H9 (cell line): ENCODE data around the gene ARHGAP22. TPM values are rescaled to one million over a fixed set of nuclear protein-coding genes. Genes with fewer than 3 reads are reported as not detected.

Experiments
- DNase-seq: peaks from one replicate; pipeline ENCODE4 v3.0.0-alpha.2; 2017
- H2AFZ ChIP-seq: one replicate; pipeline ENCODE4 v1.6.1; 2013; ENCODE audit warnings: mild to moderate bottlenecking, low read length, control low read depth, moderate library complexity
- H2AK5ac ChIP-seq: 2 replicates; pipeline ENCODE4 v1.6.1; 2013; ENCODE audit warnings: low read length, control low read depth, mixed read lengths; ENCODE audit not compliant: insufficient read length
- H2BK120ac ChIP-seq: one replicate; pipeline ENCODE4 v1.6.1; 2013; ENCODE audit warnings: low read depth, mild to moderate bottlenecking, low read length, control low read depth, inconsistent platforms; ENCODE audit not compliant: poor library complexity, severe bottlenecking
- H2BK12ac ChIP-seq: 2 replicates; pipeline ENCODE4 v1.6.1; 2013; ENCODE audit warnings: low read length, control low read depth, mixed read lengths, low read depth; ENCODE audit not compliant: insufficient read length
- H2BK15ac ChIP-seq: 2 replicates; pipeline ENCODE4 v1.6.1; 2013; ENCODE audit warnings: low read depth, low read length, control low read depth
- H2BK20ac ChIP-seq: one replicate; pipeline ENCODE4 v1.6.1; 2013; ENCODE audit warnings: low read depth, mild to moderate bottlenecking, low read length, control low read depth, inconsistent platforms; ENCODE audit not compliant: poor library complexity, severe bottlenecking
- H2BK5ac ChIP-seq: 2 replicates; pipeline ENCODE4 v1.6.1; 2013; ENCODE audit warnings: low read length, control low read depth, mixed read lengths; ENCODE audit not compliant: insufficient read length
- H3K14ac ChIP-seq: 2 replicates; pipeline ENCODE4 v1.6.1; 2013; ENCODE audit warnings: low read length, control low read depth; ENCODE audit not compliant: insufficient read depth
- H3K18ac ChIP-seq: 2 replicates; pipeline ENCODE4 v1.6.1; 2013; ENCODE audit warnings: low read depth, mild to moderate bottlenecking, mixed read lengths, low read length, control low read depth; ENCODE audit not compliant: insufficient read length
- H3K23ac ChIP-seq: 2 replicates; pipeline ENCODE4 v1.6.1; 2013; ENCODE audit warnings: low read length, control low read depth, mixed read lengths, low read depth; ENCODE audit not compliant: insufficient read length
- H3K23me2 ChIP-seq: 2 replicates; pipeline ENCODE4 v1.6.1; 2013; ENCODE audit warnings: low read depth, mild to moderate bottlenecking, mixed read lengths, low read length, control low read depth; ENCODE audit not compliant: insufficient read length, poor library complexity, severe bottlenecking
- H3K27ac ChIP-seq: 2 replicates; pipeline ENCODE4 v1.5.1; 2013; ENCODE audit warnings: low read length, control low read depth, mixed read lengths, low read depth; ENCODE audit not compliant: insufficient read length
- H3K27me3 ChIP-seq: 2 replicates; pipeline ENCODE4 v1.6.1; 2013; ENCODE audit warnings: low read length, control low read depth, inconsistent platforms; ENCODE audit not compliant: insufficient read depth
- H3K4ac ChIP-seq: 2 replicates; pipeline ENCODE4 v1.6.1; 2013; ENCODE audit warnings: low read depth, mild to moderate bottlenecking, control low read depth, inconsistent platforms, low read length, moderate library complexity
- H3K4me1 ChIP-seq: 2 replicates; pipeline ENCODE4 v1.6.1; 2013; ENCODE audit warnings: low read length, control low read depth, inconsistent platforms; ENCODE audit not compliant: insufficient read depth
- H3K4me2 ChIP-seq: 2 replicates; pipeline ENCODE4 v1.6.1; 2013; ENCODE audit warnings: low read length, control low read depth, mixed read lengths; ENCODE audit not compliant: insufficient read length, insufficient read depth
- H3K56ac ChIP-seq: 2 replicates; pipeline ENCODE4 v1.6.1; 2013; ENCODE audit warnings: low read depth, mild to moderate bottlenecking, mixed read lengths, low read length, control low read depth; ENCODE audit not compliant: insufficient read length
- H3K79me1 ChIP-seq: 2 replicates; pipeline ENCODE4 v1.6.1; 2013; ENCODE audit warnings: low read depth, mild to moderate bottlenecking, moderate library complexity, low read length, control low read depth, inconsistent platforms; ENCODE audit not compliant: insufficient read depth, poor library complexity, severe bottlenecking
- H3K79me2 ChIP-seq: 2 replicates; pipeline ENCODE4 v1.6.1; 2013; ENCODE audit warnings: low read length, control low read depth, inconsistent platforms; ENCODE audit not compliant: insufficient read depth
- H3K9ac ChIP-seq: 2 replicates; pipeline ENCODE4 v1.6.1; 2013; ENCODE audit warnings: low read length, control low read depth, mixed read lengths; ENCODE audit not compliant: insufficient read length; ENCODE audit errors: extremely low read depth
- H3K9me3 ChIP-seq: one replicate; pipeline ENCODE4 v1.6.1; 2013; ENCODE audit warnings: low read depth, low read length, inconsistent platforms; ENCODE audit not compliant: control insufficient read depth
- H3T11ph ChIP-seq: one replicate; pipeline ENCODE4 v1.6.1; 2013; ENCODE audit warnings: mild to moderate bottlenecking, low read length, control low read depth, inconsistent platforms
- H4K20me1 ChIP-seq: one replicate; pipeline ENCODE4 v1.6.1; 2013; ENCODE audit not compliant: control insufficient read depth, insufficient read length, insufficient read depth
- H4K5ac ChIP-seq: 2 replicates; pipeline ENCODE4 v1.6.1; 2013; ENCODE audit warnings: low read depth, mild to moderate bottlenecking, mixed read lengths, low read length, control low read depth; ENCODE audit not compliant: insufficient read length
- H4K8ac ChIP-seq: replicated peaks from 2 replicates; pipeline ENCODE4 v1.6.1; 2013; ENCODE audit warnings: low read length, control low read depth, mixed read lengths, low read depth; ENCODE audit not compliant: insufficient read length
- H4K91ac ChIP-seq: 2 replicates; pipeline ENCODE4 v1.6.1; 2013; ENCODE audit warnings: low read depth, mild to moderate bottlenecking, moderate library complexity, mixed read lengths, low read length, control low read depth; ENCODE audit not compliant: insufficient read length
- H3K27ac Mint-ChIP-seq, 3 experiments: 2 replicates in 2 of 3; 3 replicates in 1 of 3; pipeline ENCODE4 v1.8.0; 2020 to 2021; ENCODE audit warnings: mixed read lengths in 3 of 3, mild to moderate bottlenecking in 1 of 3, moderate library complexity in 1 of 3
- H3K27me3 Mint-ChIP-seq: 2 replicates; pipeline ENCODE4 v1.8.0; 2021; ENCODE audit warnings: low read depth, mild to moderate bottlenecking, moderate library complexity, mixed read lengths
- H3K36me3 Mint-ChIP-seq, 3 experiments: 2 replicates in 2 of 3; 3 replicates in 1 of 3; pipeline ENCODE4 v1.8.0; 2020 to 2021; ENCODE audit warnings: low read depth in 3 of 3, mixed read lengths in 3 of 3; ENCODE audit not compliant: insufficient read depth in 1 of 3
- H3K4me1 Mint-ChIP-seq, 2 experiments: 2 replicates each; pipeline ENCODE4 v1.8.0; 2020; ENCODE audit warnings: mixed read lengths in 2 of 2
- H3K4me3 Mint-ChIP-seq, 2 experiments: 2 replicates in 1 of 2; 3 replicates in 1 of 2; pipeline ENCODE4 v1.8.0; 2020 to 2021; ENCODE audit warnings: mild to moderate bottlenecking in 2 of 2, mixed read lengths in 2 of 2, moderate library complexity in 1 of 2
- H3K9me3 Mint-ChIP-seq, 2 experiments: 2 replicates in 1 of 2; 3 replicates in 1 of 2; pipeline ENCODE4 v1.8.0; 2020; ENCODE audit warnings: mild to moderate bottlenecking in 2 of 2, mixed read lengths in 2 of 2, moderate library complexity in 1 of 2
- WGBS: extraction: QIAGEN DNeasy Blood & Tissue Kit; methylation state at CpG from one replicate; pipeline ENCODE4 v1.1.7; 2013; ENCODE audit warnings: missing lambda C conversion rate, low lambda C conversion rate, mixed read lengths; ENCODE audit not compliant: insufficient read length; ENCODE audit errors: extremely low coverage; 5-methylcytosine and 5-hydroxymethylcytosine counted together
- total RNA-seq: library from RNA; stranded (reverse); gene quantifications from 2 replicates; pipeline ENCODE4 v1.2.1, GENCODE V29; 2021
- TF ChIP-seq, protein P1 (sequence below): fragments of 200-600 bp; sonication (generic); conservative IDR thresholded peaks from 3 replicates; pipeline ENCODE4 v1.8.0; 2021; ENCODE audit warnings: antibody characterized with exemption, mild to moderate bottlenecking

Gene ARHGAP22
- total RNA-seq, 1 experiment from 2014 or later: 7.4 TPM

DNA sequence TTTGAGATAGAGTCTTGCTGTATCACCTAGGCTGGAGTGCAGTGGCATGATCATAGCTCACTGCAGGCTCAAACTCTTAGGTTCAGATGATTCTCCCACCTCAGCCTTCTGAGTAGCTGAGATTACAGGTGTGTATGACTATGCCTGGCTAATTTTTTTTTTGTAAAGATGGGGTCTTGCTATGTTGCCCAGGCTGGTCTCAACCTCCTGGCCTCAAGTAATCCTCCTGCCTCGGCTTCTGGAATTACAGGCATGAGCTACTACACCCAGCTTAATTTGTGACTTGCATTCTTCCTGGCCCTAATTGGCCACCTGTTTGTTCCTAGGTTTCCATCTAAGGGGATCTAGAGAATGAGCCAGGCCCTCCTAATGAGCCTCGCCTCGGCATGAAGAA lies 9.3 kb downstream of the ARHGAP22 start:
- H4K91ac ChIP-seq: no peak overlapping the region
- no peak overlapping the region for H2BK120ac ChIP-seq
- H3K36me3 Mint-ChIP-seq: no peaks in the 10 kb centered on the region

More for the DNA sequence above, 9.3 kb downstream of the ARHGAP22 start:
- Histone ChIP-seq H3K56ac (no peak overlapping the region), H2BK12ac (no peak overlapping the region), H3K79me2 (no peaks in the 10 kb centered on the region), H4K20me1 (no peaks in the 10 kb centered on the region), H4K8ac (no peak overlapping the region), H3K9ac (no peak overlapping the region), H3K27ac (no peak overlapping the region), H3K4me2 (no peak overlapping the region), H3K79me1 (no peaks in the 10 kb centered on the region), H2BK15ac (no peak overlapping the region), H3K9me3 (no peaks in the 10 kb centered on the region), H3K18ac (no peak overlapping the region), H3K23me2 (no peaks in the 10 kb centered on the region), H3K14ac (no peak overlapping the region), H2BK20ac (no peak overlapping the region), H3K27me3 (no peaks in the 10 kb centered on the region), H4K5ac (no peak overlapping the region), H3K4me1 (peaks cover 3% of the 10 kb centered on the region; the same call in 1 of the 2 replicates), H2AK5ac (no peak overlapping the region), H2AFZ (no peak overlapping the region), H3K4ac (no peak overlapping the region), H2BK5ac (no peak overlapping the region), H3T11ph (no peak overlapping the region), H3K23ac (no peak overlapping the region)
- Mint-ChIP-seq H3K9me3 (no peaks in the 10 kb centered on the region), H3K4me3 (no peak overlapping the region), H3K27ac (no peak overlapping the region), H3K27me3 (peaks cover 68% of the 10 kb centered on the region), H3K4me1 (peaks cover 23 to 33% of the 10 kb centered on the region in 2 experiments)
- TF ChIP-seq, protein P1, sequence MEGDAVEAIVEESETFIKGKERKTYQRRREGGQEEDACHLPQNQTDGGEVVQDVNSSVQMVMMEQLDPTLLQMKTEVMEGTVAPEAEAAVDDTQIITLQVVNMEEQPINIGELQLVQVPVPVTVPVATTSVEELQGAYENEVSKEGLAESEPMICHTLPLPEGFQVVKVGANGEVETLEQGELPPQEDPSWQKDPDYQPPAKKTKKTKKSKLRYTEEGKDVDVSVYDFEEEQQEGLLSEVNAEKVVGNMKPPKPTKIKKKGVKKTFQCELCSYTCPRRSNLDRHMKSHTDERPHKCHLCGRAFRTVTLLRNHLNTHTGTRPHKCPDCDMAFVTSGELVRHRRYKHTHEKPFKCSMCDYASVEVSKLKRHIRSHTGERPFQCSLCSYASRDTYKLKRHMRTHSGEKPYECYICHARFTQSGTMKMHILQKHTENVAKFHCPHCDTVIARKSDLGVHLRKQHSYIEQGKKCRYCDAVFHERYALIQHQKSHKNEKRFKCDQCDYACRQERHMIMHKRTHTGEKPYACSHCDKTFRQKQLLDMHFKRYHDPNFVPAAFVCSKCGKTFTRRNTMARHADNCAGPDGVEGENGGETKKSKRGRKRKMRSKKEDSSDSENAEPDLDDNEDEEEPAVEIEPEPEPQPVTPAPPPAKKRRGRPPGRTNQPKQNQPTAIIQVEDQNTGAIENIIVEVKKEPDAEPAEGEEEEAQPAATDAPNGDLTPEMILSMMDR: no peak
- no CpG with 5 or more reads among the region's 3 CpGs for WGBS
- DNase-seq: no peak
